ENCODE data around the gene C16orf54.
"Not testable (repeated sequence)": the region's sequence is repeated elsewhere in the genome, so short reads cannot be mapped to it uniquely, and the experiment has no call there.

The C16orf54 gene

GRCh38 chr16:29766571-29766970, 20.8 kb upstream of the C16orf54 start:
- no peak overlapping the region for H3K27ac ChIP-seq (ENCODE audit: low read depth, low read length)
- H3K4me3 ChIP-seq (ENCODE audit: low read length): no peak overlapping the region
- WGBS: 96% methylated on average over 3 of the region's 3 CpGs
- H3K27me3 ChIP-seq (ENCODE audit: insufficient read depth, low read length): no peaks in the 10 kb centered on the region
- H3K9me3 ChIP-seq (ENCODE audit: insufficient read depth, low read depth, low read length): no peaks in the 10 kb centered on the region
- H3K4me1 ChIP-seq (ENCODE audit: insufficient read depth, low read length): no peaks in the 10 kb centered on the region
- no peak overlapping the region for H3K9ac ChIP-seq (ENCODE audit: low read depth, low read length)
- no peaks in the 10 kb centered on the region for H3K36me3 ChIP-seq (ENCODE audit: insufficient read depth, low read length)

GRCh38 chr16:29765167-29766032, 19.6 kb upstream of the C16orf54 start:
- Histone ChIP-seq H3K36me3 (ENCODE audit: insufficient read depth, low read length) (no peaks in the 10 kb centered on the region), H3K27ac (ENCODE audit: low read depth, low read length) (no peak overlapping the region), H3K9me3 (ENCODE audit: insufficient read depth, low read depth, low read length) (no peaks in the 10 kb centered on the region), H3K27me3 (ENCODE audit: insufficient read depth, low read length) (no peaks in the 10 kb centered on the region), H3K4me3 (ENCODE audit: low read length) (no peak overlapping the region), H3K4me1 (ENCODE audit: insufficient read depth, low read length) (no peaks in the 10 kb centered on the region), H3K9ac (ENCODE audit: low read depth, low read length) (no peak overlapping the region)
- 90% methylated on average over 15 of the region's 15 CpGs for WGBS

DNA sequence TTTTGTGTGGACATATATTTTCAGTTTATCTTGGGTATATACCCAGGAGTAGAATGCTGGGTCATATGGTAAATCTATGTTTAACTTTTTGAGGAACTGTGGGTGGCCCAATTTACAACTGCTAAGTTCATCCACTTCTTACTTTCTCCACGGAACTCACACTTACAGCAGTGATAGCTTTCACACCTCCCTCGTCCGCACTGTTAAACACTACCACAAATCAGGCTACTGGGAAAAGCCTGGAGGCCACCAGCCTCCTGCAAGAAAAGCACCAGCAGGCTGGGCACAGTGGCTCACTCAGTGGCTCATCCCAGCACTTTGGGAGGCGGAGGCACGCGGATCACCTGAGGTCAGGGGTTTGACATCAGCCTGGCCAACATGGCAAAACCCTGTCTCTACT, 17.5 kb upstream of the C16orf54 start:
- no peaks in the 10 kb centered on the region for H3K9me3 ChIP-seq (ENCODE audit: insufficient read depth, low read depth, low read length)
- H3K27me3 ChIP-seq (ENCODE audit: insufficient read depth, low read length): no peaks in the 10 kb centered on the region
- no peaks in the 10 kb centered on the region for H3K36me3 ChIP-seq (ENCODE audit: insufficient read depth, low read length)
- H3K4me1 ChIP-seq (ENCODE audit: insufficient read depth, low read length): no peaks in the 10 kb centered on the region
- H3K4me3 ChIP-seq (ENCODE audit: low read length): no peak overlapping the region
- no peak overlapping the region for H3K27ac ChIP-seq (ENCODE audit: low read depth, low read length)
- 87% methylated on average over 6 of the region's 6 CpGs for WGBS
- no peak overlapping the region for H3K9ac ChIP-seq (ENCODE audit: low read depth, low read length)

GRCh38 chr16:29761882-29762281, 16.1 kb upstream of the C16orf54 start:
- H3K36me3 ChIP-seq (ENCODE audit: insufficient read depth, low read length): no peaks in the 10 kb centered on the region
- no peak overlapping the region for H3K27ac ChIP-seq (ENCODE audit: low read depth, low read length)
- 91% methylated on average over 6 of the region's 6 CpGs for WGBS
- H3K9me3 ChIP-seq (ENCODE audit: insufficient read depth, low read depth, low read length): no peaks in the 10 kb centered on the region
- H3K4me3 ChIP-seq (ENCODE audit: low read length): no peak overlapping the region
- no peaks in the 10 kb centered on the region for H3K4me1 ChIP-seq (ENCODE audit: insufficient read depth, low read length)
- no peak overlapping the region for H3K9ac ChIP-seq (ENCODE audit: low read depth, low read length)
- H3K27me3 ChIP-seq (ENCODE audit: insufficient read depth, low read length): no peaks in the 10 kb centered on the region

- H3K4me1 ChIP-seq (ENCODE audit: insufficient read depth, low read length); H3K27me3 ChIP-seq (ENCODE audit: insufficient read depth, low read length); H3K4me3 ChIP-seq (ENCODE audit: low read length); H3K9ac ChIP-seq (ENCODE audit: low read depth, low read length); H3K36me3 ChIP-seq (ENCODE audit: insufficient read depth, low read length); H3K9me3 ChIP-seq (ENCODE audit: insufficient read depth, low read depth, low read length); H3K27ac ChIP-seq (ENCODE audit: low read depth, low read length): not testable (repeated sequence)
- 92% methylated on average over 7 of the region's 8 CpGs for WGBS
Measured at GRCh38 chr16:29761280-29761651, 15.5 kb upstream of the C16orf54 start.

DNA sequence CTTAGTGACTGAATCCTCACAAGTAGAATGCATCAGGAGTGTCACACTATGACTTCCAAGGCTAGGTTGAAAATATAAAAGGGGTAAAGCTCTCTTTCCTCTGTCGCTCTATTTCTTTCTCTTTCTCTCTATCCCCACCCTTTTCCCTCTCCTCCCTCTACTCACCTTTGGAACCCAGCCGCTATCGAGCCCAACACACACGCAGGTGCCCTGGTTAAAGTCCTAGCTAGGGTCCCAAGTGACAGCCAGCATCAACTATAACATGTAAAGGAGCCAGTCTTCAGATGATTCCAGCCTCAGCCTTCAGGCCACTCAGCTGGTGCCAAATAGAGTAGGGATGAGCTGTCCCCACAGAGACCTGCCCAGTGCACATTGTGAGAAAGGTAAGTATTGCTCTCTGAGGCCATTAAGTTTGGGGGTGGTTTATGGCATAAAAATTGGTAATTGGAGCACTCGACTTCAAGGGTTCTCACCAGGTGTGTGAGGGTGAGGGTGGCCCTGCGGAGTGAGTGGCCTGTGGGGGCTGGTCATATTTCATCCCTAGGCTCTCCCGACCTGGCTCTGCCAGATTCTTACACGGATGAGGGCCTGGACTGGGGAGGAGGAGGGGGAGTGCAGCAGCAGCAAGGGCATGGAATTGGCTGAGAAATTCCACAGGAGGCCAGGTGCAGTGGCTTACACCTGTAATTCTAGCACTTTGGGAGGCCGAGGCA, 14.9 kb upstream of the C16orf54 start:
- Histone ChIP-seq H3K36me3 (ENCODE audit: insufficient read depth, low read length) (no peaks in the 10 kb centered on the region), H3K27ac (ENCODE audit: low read depth, low read length) (no peak overlapping the region), H3K4me1 (ENCODE audit: insufficient read depth, low read length) (no peaks in the 10 kb centered on the region), H3K4me3 (ENCODE audit: low read length) (no peak overlapping the region), H3K9me3 (ENCODE audit: insufficient read depth, low read depth, low read length) (no peaks in the 10 kb centered on the region), H3K9ac (ENCODE audit: low read depth, low read length) (no peak overlapping the region), H3K27me3 (ENCODE audit: insufficient read depth, low read length) (no peaks in the 10 kb centered on the region)
- WGBS: 82% methylated on average over 9 of the region's 9 CpGs

- Histone ChIP-seq H3K4me3 (ENCODE audit: low read length) (no peak overlapping the region), H3K27ac (ENCODE audit: low read depth, low read length) (no peak overlapping the region), H3K27me3 (ENCODE audit: insufficient read depth, low read length) (no peaks in the 10 kb centered on the region), H3K36me3 (ENCODE audit: insufficient read depth, low read length) (no peaks in the 10 kb centered on the region), H3K4me1 (ENCODE audit: insufficient read depth, low read length) (no peaks in the 10 kb centered on the region), H3K9ac (ENCODE audit: low read depth, low read length) (no peak overlapping the region), H3K9me3 (ENCODE audit: insufficient read depth, low read depth, low read length) (no peaks in the 10 kb centered on the region)
- 82% methylated on average over 6 of the region's 6 CpGs for WGBS
Measured at GRCh38 chr16:29757950-29758466, 12.2 kb upstream of the C16orf54 start.

GRCh38 chr16:29757086-29757485, 11.3 kb upstream of the C16orf54 start:
- H3K4me1 ChIP-seq (ENCODE audit: insufficient read depth, low read length); H3K4me3 ChIP-seq (ENCODE audit: low read length); H3K27ac ChIP-seq (ENCODE audit: low read depth, low read length); H3K9me3 ChIP-seq (ENCODE audit: insufficient read depth, low read depth, low read length); H3K36me3 ChIP-seq (ENCODE audit: insufficient read depth, low read length); H3K27me3 ChIP-seq (ENCODE audit: insufficient read depth, low read length); H3K9ac ChIP-seq (ENCODE audit: low read depth, low read length): not testable (repeated sequence)
- 92% methylated on average over 8 of the region's 8 CpGs for WGBS

- no peak overlapping the region for H3K4me3 ChIP-seq (ENCODE audit: low read length)
- H3K27ac ChIP-seq (ENCODE audit: low read depth, low read length): no peak overlapping the region
- no peaks in the 10 kb centered on the region for H3K27me3 ChIP-seq (ENCODE audit: insufficient read depth, low read length)
- no peak overlapping the region for H3K9ac ChIP-seq (ENCODE audit: low read depth, low read length)
- no peaks in the 10 kb centered on the region for H3K36me3 ChIP-seq (ENCODE audit: insufficient read depth, low read length)
- WGBS: 100% methylated on average over 1 of the region's 1 CpG
- H3K4me1 ChIP-seq (ENCODE audit: insufficient read depth, low read length): no peaks in the 10 kb centered on the region
- H3K9me3 ChIP-seq (ENCODE audit: insufficient read depth, low read depth, low read length): no peaks in the 10 kb centered on the region
Measured at GRCh38 chr16:29756654-29757053, 10.9 kb upstream of the C16orf54 start.

DNA sequence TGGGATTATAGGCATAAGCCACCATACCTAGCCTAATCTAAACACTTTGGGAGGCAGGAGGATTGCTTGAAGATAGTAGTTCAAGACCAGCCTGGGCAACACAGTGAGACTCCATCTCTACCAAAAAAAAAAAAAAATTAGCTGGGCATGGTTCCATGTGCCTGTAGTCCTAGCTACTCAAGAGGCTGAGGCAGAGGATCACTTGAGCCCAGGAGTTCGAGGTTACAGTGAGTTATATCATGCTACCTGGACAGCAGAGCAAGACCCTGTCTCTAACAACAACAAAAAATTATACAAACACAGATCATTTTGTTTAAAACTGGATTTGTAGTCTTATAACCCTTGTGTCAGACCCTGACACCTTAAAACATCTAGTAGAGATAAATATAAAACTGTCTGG, 7.7 kb upstream of the C16orf54 start:
- H3K9ac ChIP-seq (ENCODE audit: low read depth, low read length): no peak overlapping the region
- no peak overlapping the region for H3K27ac ChIP-seq (ENCODE audit: low read depth, low read length)
- no peaks in the 10 kb centered on the region for H3K27me3 ChIP-seq (ENCODE audit: insufficient read depth, low read length)
- H3K4me3 ChIP-seq (ENCODE audit: low read length): no peak overlapping the region
- no peaks in the 10 kb centered on the region for H3K36me3 ChIP-seq (ENCODE audit: insufficient read depth, low read length)
- H3K9me3 ChIP-seq (ENCODE audit: insufficient read depth, low read depth, low read length): no peaks in the 10 kb centered on the region; the same call in 1 of the 2 replicates
- H3K4me1 ChIP-seq (ENCODE audit: insufficient read depth, low read length): no peaks in the 10 kb centered on the region
- 83% methylated on average over 1 of the region's 1 CpG for WGBS

GRCh38 chr16:29748760-29749149, 3.0 kb upstream of the C16orf54 start:
- not testable (repeated sequence) for H3K9me3 ChIP-seq (ENCODE audit: insufficient read depth, low read depth, low read length); H3K36me3 ChIP-seq (ENCODE audit: insufficient read depth, low read length); H3K27ac ChIP-seq (ENCODE audit: low read depth, low read length); H3K4me1 ChIP-seq (ENCODE audit: insufficient read depth, low read length); H3K27me3 ChIP-seq (ENCODE audit: insufficient read depth, low read length); H3K9ac ChIP-seq (ENCODE audit: low read depth, low read length); H3K4me3 ChIP-seq (ENCODE audit: low read length)
- WGBS: 93% methylated on average over 4 of the region's 4 CpGs

All from HUES64 (cell line).